ENCODE measurements around the gene DAB2IP.

DAB2IP gene

GRCh38 chr9:121818016-121818661, 166.7 kb downstream of the DAB2IP start:
- DNase-seq (ENCODE audit: low read depth) = no peak

GRCh38 chr9:121818841-121819427, 167.5 kb downstream of the DAB2IP start:
- DNase-seq (ENCODE audit: low read depth) = no peak

GRCh38 chr9:121819428-121820231, 168.2 kb downstream of the DAB2IP start:
- DNase-seq (ENCODE audit: low read depth) = no peak

DNA sequence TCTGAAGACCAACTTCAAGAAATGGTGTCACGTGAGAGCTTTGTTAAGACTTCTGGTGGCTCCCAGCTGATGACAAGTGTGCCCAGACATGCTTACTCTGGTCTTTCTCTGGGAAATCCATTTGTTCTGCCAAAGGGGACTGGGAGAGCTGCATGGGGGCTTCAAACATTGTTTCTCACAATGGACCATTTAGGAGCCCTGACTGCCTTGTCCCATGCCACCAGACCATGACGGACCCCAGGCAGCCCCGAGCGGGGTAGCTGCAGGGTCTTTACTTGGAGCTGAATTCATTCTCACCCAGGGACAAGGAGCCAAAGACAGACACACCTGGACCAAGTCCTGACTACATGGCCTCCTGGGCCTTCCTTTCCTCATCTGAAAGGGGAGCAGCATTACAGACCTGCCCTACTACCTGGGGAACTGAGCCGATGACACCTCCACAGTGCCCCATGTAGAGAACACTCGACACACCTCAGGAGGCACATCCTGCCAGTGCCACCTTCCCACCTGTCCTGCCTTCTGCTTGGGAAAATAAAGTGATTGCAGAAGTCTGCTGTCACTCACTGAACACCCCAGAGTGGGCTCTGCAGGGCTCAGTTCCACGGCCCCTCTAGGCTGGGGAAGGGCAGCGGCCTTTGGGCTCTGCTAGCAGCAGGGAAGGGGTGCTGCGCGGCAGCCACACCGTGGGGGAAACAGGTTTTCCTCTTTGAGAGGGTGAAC, 169.0 kb downstream of the DAB2IP start:
- no peak for DNase-seq (ENCODE audit: low read depth)

DNA sequence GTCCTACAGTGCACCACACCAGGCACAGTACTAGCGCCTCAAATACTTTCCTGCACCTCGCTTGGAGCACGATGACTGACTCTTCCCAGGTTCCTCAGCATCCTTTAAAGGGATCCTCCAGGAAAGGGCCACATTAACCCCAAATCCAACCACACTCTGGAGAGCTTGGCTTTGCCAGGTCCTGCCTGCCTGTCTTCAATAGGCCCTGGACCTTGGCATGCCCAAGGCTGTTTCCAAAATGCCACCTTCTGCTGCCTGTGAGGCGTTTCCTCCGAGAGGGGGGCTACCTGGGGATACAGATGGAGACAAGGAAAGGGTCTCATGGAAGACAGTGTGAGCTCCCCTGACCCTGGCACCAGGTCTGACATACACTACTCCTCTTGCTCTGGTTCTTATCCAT, 169.9 kb downstream of the DAB2IP start:
- no peak for DNase-seq (ENCODE audit: low read depth)

GRCh38 chr9:121822093-121823085, 171.0 kb downstream of the DAB2IP start:
- DNase-seq (ENCODE audit: low read depth) = no peak

DNA sequence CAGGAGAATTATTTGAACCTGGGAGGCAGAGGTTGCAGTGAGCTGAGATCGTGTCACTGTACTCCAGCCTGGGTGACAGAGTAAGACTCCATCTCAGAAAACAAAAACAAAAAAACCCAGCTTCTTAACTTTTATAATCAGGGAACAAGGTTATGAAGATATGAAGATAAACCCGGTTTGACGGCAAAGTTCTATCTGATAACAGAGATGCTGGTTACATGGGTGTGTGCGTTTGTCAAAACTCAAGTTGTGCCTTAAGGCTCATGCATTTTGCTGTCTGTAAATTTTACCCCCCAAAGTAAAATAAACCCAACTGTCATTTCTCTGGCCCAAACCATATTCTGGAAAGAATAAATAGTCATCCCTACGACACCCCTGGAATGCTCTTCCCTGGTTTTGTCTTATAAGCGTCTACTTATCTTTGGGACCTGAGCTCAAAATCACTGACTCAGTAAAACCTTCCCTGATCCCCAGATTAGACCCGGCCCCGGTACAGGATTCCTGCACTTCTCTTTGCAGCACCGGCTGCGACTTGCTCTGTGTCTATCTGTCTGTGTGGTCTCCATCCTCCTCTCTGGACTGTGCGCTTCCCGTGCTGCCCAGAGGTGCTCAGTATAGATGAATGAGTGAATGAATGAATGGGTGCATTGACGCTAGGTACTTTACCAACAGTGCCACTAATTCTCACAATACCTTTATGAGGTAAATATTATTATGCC, 172.2 kb downstream of the DAB2IP start:
- DNase-seq (ENCODE audit: low read depth) = no peak

- no peak for DNase-seq (ENCODE audit: low read depth)
Observed at GRCh38 chr9:121824651-121825030, 173.2 kb downstream of the DAB2IP start.

- no peak for DNase-seq (ENCODE audit: low read depth)
Observed at GRCh38 chr9:121825031-121825691, 173.7 kb downstream of the DAB2IP start.

- DNase-seq (ENCODE audit: low read depth) = no peak
Observed at GRCh38 chr9:121826711-121827110, 175.3 kb downstream of the DAB2IP start.

DNA sequence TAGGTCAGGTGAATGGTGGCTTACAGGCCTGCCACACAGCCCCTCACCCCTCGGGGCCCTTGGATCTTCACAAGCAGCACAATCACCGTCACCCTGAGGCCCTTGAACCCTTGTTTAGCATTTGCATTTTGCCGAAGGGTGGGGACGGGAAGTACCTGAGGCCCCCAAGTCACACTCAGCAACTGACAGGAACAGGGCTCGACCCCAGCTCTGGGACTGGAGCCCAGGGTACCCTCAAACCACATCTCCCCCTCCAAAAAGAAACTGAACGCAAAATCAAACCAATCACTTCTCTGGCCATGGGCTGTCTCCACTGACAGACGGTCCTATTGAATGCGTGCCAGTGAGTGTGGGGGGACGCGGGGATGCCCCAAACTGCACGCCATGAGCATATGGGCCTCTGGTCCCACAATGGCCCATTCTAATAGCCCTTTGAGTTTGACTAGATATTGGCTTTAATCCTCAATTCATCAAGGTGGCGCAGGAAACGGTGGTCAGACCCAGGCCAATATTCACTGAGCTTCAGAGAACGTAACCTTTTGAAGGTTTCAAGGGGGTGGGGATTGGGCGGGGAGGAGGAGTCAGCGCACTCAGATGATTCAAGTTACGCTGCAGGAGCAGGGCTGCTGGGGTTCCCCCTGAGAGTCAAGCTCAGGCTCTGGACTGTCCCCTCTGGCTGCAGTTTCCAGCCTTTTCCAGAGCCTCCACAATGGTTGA, 176.0 kb downstream of the DAB2IP start:
- DNase-seq (ENCODE audit: low read depth) = no peak

- no peak for DNase-seq (ENCODE audit: low read depth)
Observed at GRCh38 chr9:121830441-121831140, 179.2 kb downstream of the DAB2IP start.

DNA sequence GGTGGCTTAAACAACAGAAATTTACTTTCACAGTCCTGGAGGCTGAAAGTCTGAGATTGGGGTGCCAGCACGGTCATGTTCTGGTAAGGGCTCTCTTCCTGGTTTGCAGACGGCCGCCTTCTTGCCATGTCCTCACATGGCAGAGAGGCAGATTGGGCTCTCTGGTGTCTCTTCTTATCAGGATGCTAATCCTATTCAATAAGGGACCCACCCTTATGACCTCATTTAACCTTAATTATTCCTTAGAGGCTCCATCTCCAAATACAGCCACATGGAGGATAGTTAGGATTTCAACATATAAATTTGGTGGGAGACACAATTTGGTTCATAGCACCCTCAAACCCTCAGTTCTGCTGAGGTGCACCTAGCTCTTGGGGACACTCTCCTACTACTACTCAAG, 180.4 kb downstream of the DAB2IP start:
- no peak for DNase-seq (ENCODE audit: low read depth)

GRCh38 chr9:121833061-121833460, 181.6 kb downstream of the DAB2IP start:
- no peak for DNase-seq (ENCODE audit: low read depth)
